Panc1 (cell line): ENCODE measurements around the gene ACOX3. TPM values are rescaled to one million over a fixed set of nuclear protein-coding genes. Genes with fewer than 3 reads are reported as not detected.

Source experiments
- ATAC-seq: fragments of 200-7000 bp; cut with Tn5 transposase; 2 replicates; pipeline ENCODE4 v1.9.1; 2020; ENCODE audit warnings: mild to moderate bottlenecking, moderate library complexity
- BruUV-seq: library from RNA; stranded (reverse); fragments of 400-500 nt; replicated peaks from 2 replicates; lab custom pipeline; 2021; lab: Mats Ljungman, UMichigan
- CTCF ChIA-PET: fragments of 300-600 bp; sonication (Branson Sonifier 250); formaldehyde crosslinking; loops from one replicate; lab custom pipeline; 2022; ENCODE audit warnings: antibody characterized with exemption; lab: Charles Lee
- POLR2A ChIA-PET: fragments of 300-600 bp; sonication (Branson Sonifier 250); formaldehyde crosslinking; loops from one replicate; lab custom pipeline; 2022; ENCODE audit warnings: antibody characterized with exemption; lab: Charles Lee
- DNase-seq: peaks from one replicate; pipeline ENCODE4 v3.0.0-alpha.2; 2010; ENCODE audit warnings: low read depth, low spot score
- H3K27ac ChIP-seq: 2 replicates; pipeline ENCODE4 v1.5.1; 2011; ENCODE audit warnings: mild to moderate bottlenecking, low read length, inconsistent platforms
- H3K27me3 ChIP-seq: fragments of 200-500 bp; sonication (Bioruptor generic); 2 replicates; pipeline ENCODE4 v1.6.0; 2014; ENCODE audit warnings: low read length, inconsistent platforms; ENCODE audit not compliant: control insufficient read depth, insufficient read depth
- H3K36me3 ChIP-seq: fragments of 200-500 bp; sonication (Bioruptor generic); 2 replicates; pipeline ENCODE4 v1.5.1; 2014; ENCODE audit warnings: inconsistent platforms, mild to moderate bottlenecking, low read length, moderate library complexity; ENCODE audit not compliant: control insufficient read depth, insufficient read depth
- H3K4me1 ChIP-seq: 2 replicates; pipeline ENCODE4 v1.5.1; 2011; ENCODE audit warnings: inconsistent platforms, mild to moderate bottlenecking, low read length, moderate library complexity; ENCODE audit not compliant: control insufficient read depth, insufficient read depth
- H3K4me3 ChIP-seq, 2 experiments: 2 replicates each; pipeline ENCODE4 v1.5.1; 2011 to 2012; ENCODE audit warnings: low read depth in 2 of 2, low read length in 2 of 2, mild to moderate bottlenecking in 2 of 2, inconsistent platforms in 1 of 2, moderate library complexity in 1 of 2
- H3K9me3 ChIP-seq: fragments of 200-500 bp; sonication (Bioruptor generic); 2 replicates; pipeline ENCODE4 v1.5.1; 2014; ENCODE audit warnings: low read depth, mild to moderate bottlenecking, inconsistent platforms, low read length, moderate library complexity; ENCODE audit not compliant: control insufficient read depth, insufficient read depth
- POLR2AphosphoS5 ChIP-seq: IDR thresholded peaks from 2 replicates; pipeline ENCODE4 v1.6.1; 2012; ENCODE audit warnings: mild to moderate bottlenecking, low read depth, low read length, moderate library complexity
- SIN3A ChIP-seq: IDR thresholded peaks from 2 replicates; pipeline ENCODE4 v1.6.1; 2012; ENCODE audit warnings: low read depth, mild to moderate bottlenecking, low read length, moderate library complexity, borderline replicate concordance; ENCODE audit not compliant: insufficient read depth
- TCF7L2 ChIP-seq: IDR thresholded peaks from 2 replicates; pipeline ENCODE4 v1.6.1; 2011; ENCODE audit warnings: mild to moderate bottlenecking, low read depth, low read length, inconsistent platforms
- in situ Hi-C: cut with HindIII; loops from 2 replicates; pipeline ENCODE4 v1.10.0; 2016; ENCODE audit warnings: low sequenced_read_pairs, low pct_unique_long_range_greater_than_20kb
- intact Hi-C: fragments of 100-400 bp; cut with micrococcal nuclease; formaldehyde crosslinking; loops from one replicate; pipeline ENCODE4 v1.10.0; 2022; ENCODE audit not compliant: unreplicated experiment
- total RNA-seq: library from RNA; stranded (reverse); gene quantifications from one replicate; pipeline ENCODE4 v1.2.1, GENCODE V29; 2021; ENCODE audit not compliant: unreplicated experiment
- TF ChIP-seq, protein P1 (sequence below), 2 experiments: IDR thresholded peaks; 2 replicates each; pipeline ENCODE4 v1.6.1; 2011 to 2012; ENCODE audit warnings: low read depth in 2 of 2, control low read depth in 1 of 2, low read length in 1 of 2, mild to moderate bottlenecking in 1 of 2, moderate library complexity in 1 of 2; ENCODE audit not compliant: insufficient read depth in 1 of 2
- TF ChIP-seq, protein P2 (sequence below): fragments of 450-650 bp; IDR thresholded peaks from 2 replicates; pipeline ENCODE4 v1.5.1; 2017; ENCODE audit warnings: mild to moderate bottlenecking

Gene ACOX3
- total RNA-seq, 1 experiment from 2014 or later: 15.4 TPM

DNA sequence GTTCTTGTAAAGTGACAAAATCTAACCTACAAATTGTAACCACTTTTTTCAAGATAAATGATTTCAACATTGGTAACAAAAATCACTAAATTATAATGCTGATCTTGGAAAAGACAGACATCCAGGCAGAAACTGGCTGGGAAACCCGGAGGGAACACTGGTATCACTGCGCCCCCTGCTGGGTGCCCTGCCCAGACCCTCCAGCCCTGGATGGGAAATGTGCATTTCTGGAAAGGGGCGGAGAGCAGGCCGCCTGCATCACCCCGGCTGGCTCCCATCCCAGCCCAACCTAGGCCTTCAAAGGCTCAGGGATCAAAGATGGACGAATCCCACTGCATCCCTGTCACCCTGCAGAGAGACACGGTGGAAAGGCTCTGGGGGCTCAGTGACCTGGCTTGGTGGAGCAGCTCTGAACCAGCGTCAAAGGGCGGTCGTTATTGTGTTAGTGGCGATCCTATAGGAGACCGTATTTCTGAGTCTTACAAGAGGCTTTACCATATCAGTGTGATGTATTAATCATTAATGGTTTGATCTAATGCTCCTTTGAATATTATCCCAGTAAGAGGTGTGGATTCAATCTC lies 37.3 kb downstream of the ACOX3 start:
- Histone ChIP-seq H3K4me1 (no peaks in the 10 kb centered on the region), H3K4me3 (no peak overlapping the region), H3K36me3 (no peaks in the 10 kb centered on the region), H3K27me3 (no peaks in the 10 kb centered on the region), H3K27ac (no peak overlapping the region), H3K9me3 (no peaks in the 10 kb centered on the region)
- ATAC-seq: peak; percentile 95
- in situ Hi-C loops: no loop called here
- intact Hi-C loops: loop anchor here (2.0 to 10.0 kb wide), 2 partner anchors 160 to 228 kb away; no protein-coding TSS in a partner anchor
- BruUV-seq: no TSS peak
- POLR2A ChIA-PET: no interaction called here
- no peak for TF ChIP-seq SIN3A
- TF ChIP-seq, protein P1, sequence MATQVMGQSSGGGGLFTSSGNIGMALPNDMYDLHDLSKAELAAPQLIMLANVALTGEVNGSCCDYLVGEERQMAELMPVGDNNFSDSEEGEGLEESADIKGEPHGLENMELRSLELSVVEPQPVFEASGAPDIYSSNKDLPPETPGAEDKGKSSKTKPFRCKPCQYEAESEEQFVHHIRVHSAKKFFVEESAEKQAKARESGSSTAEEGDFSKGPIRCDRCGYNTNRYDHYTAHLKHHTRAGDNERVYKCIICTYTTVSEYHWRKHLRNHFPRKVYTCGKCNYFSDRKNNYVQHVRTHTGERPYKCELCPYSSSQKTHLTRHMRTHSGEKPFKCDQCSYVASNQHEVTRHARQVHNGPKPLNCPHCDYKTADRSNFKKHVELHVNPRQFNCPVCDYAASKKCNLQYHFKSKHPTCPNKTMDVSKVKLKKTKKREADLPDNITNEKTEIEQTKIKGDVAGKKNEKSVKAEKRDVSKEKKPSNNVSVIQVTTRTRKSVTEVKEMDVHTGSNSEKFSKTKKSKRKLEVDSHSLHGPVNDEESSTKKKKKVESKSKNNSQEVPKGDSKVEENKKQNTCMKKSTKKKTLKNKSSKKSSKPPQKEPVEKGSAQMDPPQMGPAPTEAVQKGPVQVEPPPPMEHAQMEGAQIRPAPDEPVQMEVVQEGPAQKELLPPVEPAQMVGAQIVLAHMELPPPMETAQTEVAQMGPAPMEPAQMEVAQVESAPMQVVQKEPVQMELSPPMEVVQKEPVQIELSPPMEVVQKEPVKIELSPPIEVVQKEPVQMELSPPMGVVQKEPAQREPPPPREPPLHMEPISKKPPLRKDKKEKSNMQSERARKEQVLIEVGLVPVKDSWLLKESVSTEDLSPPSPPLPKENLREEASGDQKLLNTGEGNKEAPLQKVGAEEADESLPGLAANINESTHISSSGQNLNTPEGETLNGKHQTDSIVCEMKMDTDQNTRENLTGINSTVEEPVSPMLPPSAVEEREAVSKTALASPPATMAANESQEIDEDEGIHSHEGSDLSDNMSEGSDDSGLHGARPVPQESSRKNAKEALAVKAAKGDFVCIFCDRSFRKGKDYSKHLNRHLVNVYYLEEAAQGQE (IDR thresholded peaks at IDR 0.05; ENCODE audit: insufficient read depth in 1 of 2, low read depth in 2 of 2, low read length in 1 of 2): no peak
- TF ChIP-seq, protein P2, sequence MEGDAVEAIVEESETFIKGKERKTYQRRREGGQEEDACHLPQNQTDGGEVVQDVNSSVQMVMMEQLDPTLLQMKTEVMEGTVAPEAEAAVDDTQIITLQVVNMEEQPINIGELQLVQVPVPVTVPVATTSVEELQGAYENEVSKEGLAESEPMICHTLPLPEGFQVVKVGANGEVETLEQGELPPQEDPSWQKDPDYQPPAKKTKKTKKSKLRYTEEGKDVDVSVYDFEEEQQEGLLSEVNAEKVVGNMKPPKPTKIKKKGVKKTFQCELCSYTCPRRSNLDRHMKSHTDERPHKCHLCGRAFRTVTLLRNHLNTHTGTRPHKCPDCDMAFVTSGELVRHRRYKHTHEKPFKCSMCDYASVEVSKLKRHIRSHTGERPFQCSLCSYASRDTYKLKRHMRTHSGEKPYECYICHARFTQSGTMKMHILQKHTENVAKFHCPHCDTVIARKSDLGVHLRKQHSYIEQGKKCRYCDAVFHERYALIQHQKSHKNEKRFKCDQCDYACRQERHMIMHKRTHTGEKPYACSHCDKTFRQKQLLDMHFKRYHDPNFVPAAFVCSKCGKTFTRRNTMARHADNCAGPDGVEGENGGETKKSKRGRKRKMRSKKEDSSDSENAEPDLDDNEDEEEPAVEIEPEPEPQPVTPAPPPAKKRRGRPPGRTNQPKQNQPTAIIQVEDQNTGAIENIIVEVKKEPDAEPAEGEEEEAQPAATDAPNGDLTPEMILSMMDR: peak; percentile 89
- no peak for TF ChIP-seq TCF7L2
- TF ChIP-seq POLR2AphosphoS5: no peak
- no peak for DNase-seq
- CTCF ChIA-PET: interaction anchor here (1.2 to 2.0 kb wide), 2 partner anchors 161 to 227 kb away, joined by 5 to 6 read pairs; no protein-coding TSS in a partner anchor

DNA sequence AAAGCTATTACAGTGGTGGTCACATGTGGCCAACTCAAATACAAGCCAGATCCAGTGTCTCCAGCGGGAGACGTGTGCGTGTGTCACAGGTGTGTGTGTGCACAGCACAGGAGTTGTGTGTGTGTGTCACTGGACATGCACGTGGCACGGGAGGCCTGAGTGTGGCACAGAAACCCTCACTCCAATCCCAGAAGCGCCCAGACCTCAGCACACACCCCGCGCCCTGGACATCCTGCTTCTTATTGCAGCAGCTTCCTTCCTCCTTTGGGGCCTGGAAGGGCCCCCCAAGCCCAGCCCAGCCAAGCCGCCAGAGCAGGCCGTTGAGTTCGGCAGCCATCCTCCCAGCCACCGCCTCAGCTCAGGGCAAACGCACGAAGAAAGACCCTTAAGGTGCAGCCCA lies 37.9 kb downstream of the ACOX3 start:
- no peak overlapping the region for H3K4me3 ChIP-seq
- no peaks in the 10 kb centered on the region for H3K27me3 ChIP-seq
- ATAC-seq (no peak), DNase-seq (no peak)
- H3K4me1 ChIP-seq: no peaks in the 10 kb centered on the region
- H3K27ac ChIP-seq: no peak overlapping the region
- no peaks in the 10 kb centered on the region for H3K36me3 ChIP-seq
- H3K9me3 ChIP-seq: no peaks in the 10 kb centered on the region
- intact Hi-C loops (loop anchor here (2.0 to 10.0 kb wide), 2 partner anchors 160 to 228 kb away; no protein-coding TSS in a partner anchor), in situ Hi-C loops (no loop called here)
- TF ChIP-seq TCF7L2 (no peak), SIN3A (no peak), POLR2AphosphoS5 (no peak)
- TF ChIP-seq, protein P2: no peak
- TF ChIP-seq, protein P1 (IDR thresholded peaks at IDR 0.05; ENCODE audit: insufficient read depth in 1 of 2, low read depth in 2 of 2, low read length in 1 of 2): no peak
- no TSS peak for BruUV-seq
- POLR2A ChIA-PET: no interaction called here
- CTCF ChIA-PET: interaction anchor here (1.2 to 2.0 kb wide), 2 partner anchors 160 to 226 kb away, joined by 5 to 6 read pairs; no protein-coding TSS in a partner anchor
